ENCODE measurements around the gene COBL.

The COBL gene

GRCh38 chr7:51071427-51071826 is 245.2 kb downstream of the COBL start:
- DNase-seq = no peak

GRCh38 chr7:51070151-51070550 is 246.5 kb downstream of the COBL start:
- no peak for DNase-seq

GRCh38 chr7:51069411-51070083 is 247.1 kb downstream of the COBL start:
- DNase-seq = no peak

GRCh38 chr7:51068401-51068800 is 248.2 kb downstream of the COBL start:
- no peak for DNase-seq

DNA sequence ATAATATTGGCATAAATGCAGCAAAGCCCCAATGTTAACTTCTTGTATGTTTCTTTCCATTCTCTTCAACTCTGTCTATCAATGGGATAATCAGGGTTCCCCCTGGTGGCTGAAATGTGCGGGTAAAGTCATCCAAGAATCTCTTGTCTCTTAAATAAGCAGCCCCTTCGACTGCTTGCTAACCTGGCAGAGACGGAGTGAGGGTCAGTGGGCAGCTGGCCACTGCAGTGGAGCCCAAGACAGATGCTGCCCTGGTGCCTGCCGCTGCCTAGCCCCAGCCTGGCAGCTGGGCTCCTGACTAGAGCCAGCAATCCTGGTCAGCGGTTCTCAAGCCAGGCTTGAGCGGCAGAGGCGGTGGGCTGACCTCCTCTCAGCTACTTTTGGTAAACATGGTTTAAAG is 248.9 kb downstream of the COBL start:
- peak in 3 of 5 donors; percentile 14 to 19 (median 15) for DNase-seq

DNA sequence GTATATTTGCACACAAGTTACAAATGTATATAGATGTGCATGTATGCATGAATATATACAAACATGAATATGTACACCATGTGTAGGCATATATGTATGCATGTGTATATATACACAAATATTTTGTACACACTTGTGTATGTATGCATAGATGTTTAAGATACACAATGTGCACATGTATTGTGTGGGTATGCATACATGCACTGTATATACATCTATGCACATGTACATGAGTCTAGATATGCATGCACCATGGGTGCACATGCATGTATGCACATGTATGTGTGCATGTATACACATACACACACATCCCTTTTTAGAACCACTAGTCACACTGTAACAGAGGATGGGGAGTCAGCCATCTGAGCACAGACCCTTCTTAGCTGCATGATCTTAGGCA is 249.4 kb downstream of the COBL start:
- DNase-seq = no peak

GRCh38 chr7:51066405-51066882 is 250.2 kb downstream of the COBL start:
- DNase-seq = no peak

DNA sequence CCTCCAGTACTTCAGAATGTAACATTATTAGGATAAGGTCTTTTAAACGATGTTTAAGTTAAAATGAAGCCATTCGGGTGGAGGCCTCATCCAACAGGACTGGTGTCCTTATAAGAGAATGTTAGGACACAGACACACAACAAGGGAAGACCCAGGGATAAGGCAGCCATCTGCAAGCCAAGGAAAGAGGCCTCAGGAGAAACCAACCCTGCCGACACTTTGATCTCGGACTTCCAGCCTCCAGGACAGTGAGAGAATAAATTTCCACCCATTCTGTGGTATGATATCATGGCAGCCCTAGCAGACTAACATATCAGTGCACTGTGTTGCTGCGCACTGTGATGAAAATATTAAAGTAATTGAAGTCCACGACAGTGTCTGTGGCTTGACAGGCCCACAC is 250.8 kb downstream of the COBL start:
- DNase-seq = no peak

- no peak for DNase-seq
Observed at GRCh38 chr7:51064688-51065087, 251.9 kb downstream of the COBL start.

DNA sequence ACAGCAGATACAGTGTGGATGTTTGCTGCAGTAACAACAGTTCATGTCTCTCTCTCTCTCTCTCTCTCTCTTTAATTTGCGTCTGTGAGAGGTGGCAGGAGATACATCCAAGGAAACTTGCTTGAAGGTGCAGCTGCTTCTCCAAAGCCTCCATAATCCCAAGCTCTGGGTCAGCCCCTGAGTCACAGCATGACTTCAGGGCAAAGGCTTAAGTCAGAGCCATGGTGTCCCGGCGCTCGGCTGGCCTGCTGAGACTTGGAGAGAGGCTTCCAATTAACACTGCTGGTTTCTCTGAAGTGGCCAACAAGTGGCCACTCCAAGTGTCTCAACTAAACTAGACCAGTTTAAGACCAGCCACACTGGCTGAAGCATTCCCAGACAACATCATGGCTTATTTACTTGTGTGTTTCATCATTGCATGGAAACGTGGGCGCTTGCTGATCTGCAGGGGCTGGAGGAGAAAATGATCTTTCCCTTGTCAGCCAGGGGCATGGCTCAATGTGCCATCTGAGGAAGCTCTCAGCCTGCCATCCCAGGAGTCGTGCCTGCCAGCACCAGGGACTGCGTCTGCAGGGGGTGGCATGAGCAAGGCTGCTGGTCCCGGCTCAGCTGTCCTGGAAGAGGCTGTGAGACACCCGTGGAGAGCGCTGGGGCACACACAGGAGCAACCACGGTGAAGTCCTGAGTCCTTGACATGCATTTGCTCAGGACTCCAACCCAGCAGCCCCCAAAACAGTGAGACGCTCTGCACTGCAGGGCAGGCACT is 254.2 kb downstream of the COBL start:
- no peak for DNase-seq

- DNase-seq = no peak
Observed at GRCh38 chr7:51060536-51060935, 256.1 kb downstream of the COBL start.

DNA sequence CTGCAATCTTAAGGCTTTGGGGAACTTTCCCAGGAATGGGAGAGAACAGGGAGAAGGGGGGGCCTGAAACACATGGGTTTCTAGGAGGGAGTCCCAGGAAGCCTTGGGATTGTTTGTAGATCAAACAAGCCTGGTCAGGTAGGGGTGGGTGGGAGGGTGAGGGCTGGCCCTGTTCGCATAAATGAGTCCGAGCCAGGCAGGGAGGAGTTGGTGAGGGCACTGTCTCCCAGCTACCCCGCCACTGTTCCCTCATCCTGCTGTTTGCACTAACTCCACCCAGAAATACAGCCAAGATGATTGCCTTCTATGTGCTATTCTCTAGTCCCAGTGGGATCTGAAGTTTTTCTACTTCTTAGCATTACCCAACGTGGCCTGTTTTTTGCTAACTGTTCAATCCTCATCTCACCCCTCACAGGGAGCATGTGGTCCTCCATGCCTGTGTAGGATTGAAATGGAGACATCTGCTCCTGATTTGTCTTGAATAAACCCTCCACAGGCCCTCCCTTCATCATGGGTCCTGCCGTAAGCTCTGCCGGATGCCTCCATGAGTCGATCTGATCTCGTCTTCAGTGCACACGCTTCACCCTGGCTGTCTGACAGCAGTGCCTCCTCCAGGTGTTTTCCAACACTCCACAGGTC is 257.0 kb downstream of the COBL start:
- DNase-seq = no peak

- DNase-seq = no peak
Observed at GRCh38 chr7:51058764-51059163, 257.8 kb downstream of the COBL start.

- no peak for DNase-seq
Observed at GRCh38 chr7:51055039-51055840, 261.4 kb downstream of the COBL start.

DNA sequence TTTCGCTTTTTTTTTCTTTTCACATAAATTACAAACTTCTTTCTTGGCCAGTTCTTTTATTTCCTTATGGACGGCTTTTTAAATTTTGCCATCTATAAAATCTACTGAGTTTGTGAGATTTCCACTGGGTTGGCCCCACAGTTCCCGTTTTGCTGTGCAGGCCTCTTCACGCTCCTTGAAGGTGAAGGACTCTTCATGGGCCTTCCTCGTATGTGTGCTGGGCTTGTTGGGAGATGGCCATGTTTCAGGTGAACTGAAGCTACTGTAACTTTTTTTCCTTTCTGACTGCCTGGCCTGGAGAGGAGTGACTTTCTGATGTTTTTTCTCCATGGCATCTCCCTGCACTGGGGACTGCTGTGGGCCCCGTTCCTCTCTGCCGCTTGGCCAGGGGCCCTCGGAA is 262.4 kb downstream of the COBL start:
- no peak for DNase-seq

DNA sequence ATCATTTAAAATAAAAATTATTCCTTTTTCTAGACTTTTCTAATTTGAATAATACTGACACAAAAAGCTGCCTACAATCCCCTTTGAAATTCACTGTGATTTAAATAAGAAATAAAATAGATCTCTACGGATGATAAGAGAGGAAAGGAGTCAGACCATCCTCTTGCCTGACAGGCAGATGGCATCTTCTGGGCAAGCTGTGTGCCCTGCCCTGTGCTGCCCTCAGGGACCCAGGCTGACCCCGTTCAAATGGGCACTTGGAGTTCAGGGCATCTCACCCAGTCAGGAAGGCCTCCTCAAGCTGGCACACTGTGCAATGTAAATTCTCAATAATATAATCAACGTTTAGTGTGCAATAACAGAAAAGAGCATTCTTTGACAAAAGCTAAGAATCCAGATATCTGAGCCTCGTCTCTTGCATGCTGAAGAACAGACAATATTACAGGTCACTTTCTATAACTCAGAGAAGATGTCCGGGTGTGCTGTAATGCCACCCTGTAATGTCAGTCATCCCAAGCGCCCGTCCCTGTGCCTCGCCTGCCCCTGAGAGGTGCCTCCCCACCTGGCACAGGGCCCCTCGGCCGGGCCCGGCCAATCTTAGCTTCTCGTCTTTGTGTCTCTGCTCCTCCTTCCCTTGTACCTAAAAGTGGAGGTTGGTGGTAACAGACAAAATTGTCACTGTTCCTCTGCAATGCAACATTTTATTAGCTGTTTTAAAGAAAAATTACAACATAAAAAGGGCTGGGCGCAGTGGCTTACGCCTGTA is 263.3 kb downstream of the COBL start:
- no peak for DNase-seq

DNA sequence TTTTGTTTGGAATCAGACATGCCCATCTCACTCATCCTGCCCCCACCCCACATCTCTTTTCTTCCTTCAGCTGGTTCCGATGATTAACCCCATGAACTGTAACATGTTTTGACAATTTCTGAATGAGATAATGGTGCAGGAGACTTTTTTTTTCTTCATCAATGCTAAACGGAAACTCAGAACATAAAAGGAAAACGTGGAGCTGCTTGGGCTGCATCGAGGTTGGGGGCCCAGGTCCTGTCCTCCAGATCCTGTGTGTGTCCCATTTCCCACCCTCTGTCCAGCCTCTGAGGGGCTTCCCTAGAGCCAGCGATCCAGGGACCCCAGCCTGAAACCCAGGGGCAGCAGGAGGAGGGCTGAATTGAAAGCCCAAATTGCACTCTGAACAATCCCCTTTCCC is 270.1 kb downstream of the COBL start:
- no peak for DNase-seq

GRCh38 chr7:51046103-51046466 is 270.5 kb downstream of the COBL start:
- no peak for DNase-seq

- no peak for DNase-seq
Observed at GRCh38 chr7:51045319-51046102, 271.1 kb downstream of the COBL start.

DNA sequence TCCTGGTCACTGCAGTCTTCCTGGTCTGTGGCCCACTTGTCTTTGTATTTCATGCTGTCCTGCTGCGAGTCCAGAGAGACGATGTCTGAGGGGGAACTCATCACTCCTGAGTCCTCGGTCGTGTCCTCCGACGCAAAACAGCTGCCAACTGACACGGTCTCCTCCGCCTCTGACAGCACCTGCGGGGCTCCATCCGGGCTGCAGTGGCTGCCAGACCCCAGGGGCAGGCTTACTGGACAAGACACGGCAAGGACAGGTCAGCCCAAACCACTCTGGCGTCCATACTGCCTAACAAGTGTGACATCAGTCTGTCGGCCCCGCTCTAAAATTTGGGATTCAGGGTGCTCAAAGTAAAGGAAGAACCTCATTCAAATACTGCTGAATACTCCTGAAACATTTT is 273.1 kb downstream of the COBL start:
- no peak for DNase-seq

GRCh38 chr7:51040787-51041186 is 275.8 kb downstream of the COBL start:
- DNase-seq = no peak
